ENCODE measurements around the gene MAPKAP1.

The MAPKAP1 gene

DNA sequence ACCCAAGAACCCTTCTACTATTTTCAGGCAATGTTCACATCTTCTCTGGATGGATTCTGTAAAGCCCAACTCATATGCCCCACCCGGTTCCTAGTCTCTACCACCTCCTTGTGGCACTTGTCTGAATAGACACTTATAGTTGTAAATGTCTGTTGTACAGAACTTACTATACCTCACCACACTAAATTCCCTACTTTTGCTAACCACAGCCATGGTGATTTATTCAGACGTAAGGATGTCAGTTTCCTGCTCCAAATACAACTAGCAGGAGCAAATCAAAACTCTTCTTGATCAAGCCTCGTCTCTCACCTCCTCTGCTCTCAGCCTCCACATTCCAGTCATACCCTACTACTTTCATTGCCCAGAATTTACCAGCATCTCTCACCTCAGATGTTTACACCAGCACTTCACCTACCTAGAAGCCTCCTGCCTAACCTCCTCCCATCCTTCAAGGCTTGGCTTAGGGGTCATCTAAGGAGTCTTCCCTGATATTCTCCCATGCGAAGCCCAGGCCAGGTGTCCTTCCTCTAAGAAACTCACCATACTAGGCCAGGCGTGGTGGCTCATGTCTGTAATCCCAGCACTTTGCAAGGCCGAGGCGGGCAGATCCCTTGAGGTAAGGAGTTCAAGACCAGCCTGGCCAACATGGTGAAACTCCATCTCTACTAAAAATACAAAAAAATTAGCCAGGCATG is 75.5 kb downstream of the MAPKAP1 start:
- H3K4me3 ChIP-seq (ENCODE audit: severe bottlenecking): no peak overlapping the region
- H3K27ac ChIP-seq (ENCODE audit: poor library complexity, severe bottlenecking): peak overlapping the region; percentile 85
- no peak for ATAC-seq (ENCODE audit: low read depth)
- peaks cover 31% of the 10 kb centered on the region for H3K4me1 ChIP-seq (ENCODE audit: insufficient read depth, poor library complexity, severe bottlenecking)
- TF ChIP-seq CTCF (IDR thresholded peaks at IDR 0.05; ENCODE audit: poor library complexity, severe bottlenecking): peak; percentile 31
- DNase-seq (ENCODE audit: low spot score): no peak
- no peaks in the 10 kb centered on the region for H3K9me3 ChIP-seq (ENCODE audit: severe bottlenecking)
- H3K36me3 ChIP-seq (ENCODE audit: low read depth): no peaks in the 10 kb centered on the region
- H3K27me3 ChIP-seq (ENCODE audit: insufficient read depth, poor library complexity, severe bottlenecking): no peaks in the 10 kb centered on the region

GRCh38 chr9:125630436-125630835 is 76.6 kb downstream of the MAPKAP1 start:
- no peak for DNase-seq (ENCODE audit: low spot score)
- Histone ChIP-seq H3K4me1 (ENCODE audit: insufficient read depth, poor library complexity, severe bottlenecking) (peaks cover 31% of the 10 kb centered on the region), H3K9me3 (ENCODE audit: severe bottlenecking) (no peaks in the 10 kb centered on the region), H3K36me3 (ENCODE audit: low read depth) (no peaks in the 10 kb centered on the region), H3K27me3 (ENCODE audit: insufficient read depth, poor library complexity, severe bottlenecking) (no peaks in the 10 kb centered on the region), H3K27ac (ENCODE audit: poor library complexity, severe bottlenecking) (no peak overlapping the region), H3K4me3 (ENCODE audit: severe bottlenecking) (no peak overlapping the region)
- ATAC-seq (ENCODE audit: low read depth): no peak; the same call in 2 of the 3 replicates
- TF ChIP-seq CTCF (IDR thresholded peaks at IDR 0.05; ENCODE audit: poor library complexity, severe bottlenecking): no peak

GRCh38 chr9:125629446-125629845 is 77.6 kb downstream of the MAPKAP1 start:
- peaks cover 29% of the 10 kb centered on the region for H3K4me1 ChIP-seq (ENCODE audit: insufficient read depth, poor library complexity, severe bottlenecking)
- no peak for DNase-seq (ENCODE audit: low spot score)
- H3K27me3 ChIP-seq (ENCODE audit: insufficient read depth, poor library complexity, severe bottlenecking): no peaks in the 10 kb centered on the region
- H3K27ac ChIP-seq (ENCODE audit: poor library complexity, severe bottlenecking): no peak overlapping the region
- no peaks in the 10 kb centered on the region for H3K9me3 ChIP-seq (ENCODE audit: severe bottlenecking)
- ATAC-seq (ENCODE audit: low read depth): no peak
- TF ChIP-seq CTCF (IDR thresholded peaks at IDR 0.05; ENCODE audit: poor library complexity, severe bottlenecking): no peak
- H3K36me3 ChIP-seq (ENCODE audit: low read depth): no peaks in the 10 kb centered on the region
- H3K4me3 ChIP-seq (ENCODE audit: severe bottlenecking): no peak overlapping the region

- Histone ChIP-seq H3K4me1 (ENCODE audit: insufficient read depth, poor library complexity, severe bottlenecking) (no peaks in the 10 kb centered on the region), H3K36me3 (ENCODE audit: low read depth) (no peaks in the 10 kb centered on the region), H3K4me3 (ENCODE audit: severe bottlenecking) (no peak overlapping the region), H3K27ac (ENCODE audit: poor library complexity, severe bottlenecking) (no peak overlapping the region), H3K9me3 (ENCODE audit: severe bottlenecking) (no peaks in the 10 kb centered on the region), H3K27me3 (ENCODE audit: insufficient read depth, poor library complexity, severe bottlenecking) (no peaks in the 10 kb centered on the region)
- TF ChIP-seq CTCF (IDR thresholded peaks at IDR 0.05; ENCODE audit: poor library complexity, severe bottlenecking): no peak
- ATAC-seq (ENCODE audit: low read depth) (0 out of 3 replicates have a peak, but pooled peaks have one; percentile 31), DNase-seq (ENCODE audit: low spot score) (no peak)
These were observed 80.8 kb downstream of the MAPKAP1 start for GRCh38 chr9:125626187-125626586.

DNA sequence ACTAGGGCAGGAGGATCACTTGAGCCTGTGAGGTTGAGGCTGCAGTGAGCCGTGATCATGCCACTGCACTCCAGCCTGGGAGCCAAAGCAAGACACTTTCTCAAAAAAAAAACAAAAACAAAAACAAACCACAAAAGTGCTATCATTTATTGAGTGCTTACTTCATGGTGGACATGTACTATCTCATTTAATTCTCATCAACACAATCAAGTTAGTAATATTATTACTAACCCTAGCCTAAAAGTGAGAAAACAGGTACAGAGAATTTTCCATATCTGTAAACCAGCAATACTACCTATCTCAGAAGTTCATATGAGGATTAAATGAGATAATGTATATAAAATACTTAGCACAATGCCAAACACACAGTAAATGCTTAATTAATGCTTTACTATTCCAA is 85.8 kb downstream of the MAPKAP1 start:
- Histone ChIP-seq H3K9me3 (ENCODE audit: severe bottlenecking) (no peaks in the 10 kb centered on the region), H3K27ac (ENCODE audit: poor library complexity, severe bottlenecking) (no peak overlapping the region), H3K4me3 (ENCODE audit: severe bottlenecking) (no peak overlapping the region), H3K36me3 (ENCODE audit: low read depth) (no peaks in the 10 kb centered on the region), H3K4me1 (ENCODE audit: insufficient read depth, poor library complexity, severe bottlenecking) (no peaks in the 10 kb centered on the region), H3K27me3 (ENCODE audit: insufficient read depth, poor library complexity, severe bottlenecking) (no peaks in the 10 kb centered on the region)
- TF ChIP-seq CTCF (IDR thresholded peaks at IDR 0.05; ENCODE audit: poor library complexity, severe bottlenecking): no peak
- DNase-seq (ENCODE audit: low spot score): no peak
- ATAC-seq (ENCODE audit: low read depth): no peak
